SK-N-SH (cell line): ENCODE data around the gene SS18. TPM values are rescaled to one million over a fixed set of nuclear protein-coding genes. Genes with fewer than 3 reads are reported as not detected.

Source experiments
- CTCF ChIA-PET: fragments of 300-600, 350-600 bp; formaldehyde crosslinking; extraction: SDS; loops from one replicate; lab custom pipeline; 2021; lab: Yijun Ruan, JAX
- POLR2A ChIA-PET: fragments of 350-600 bp; sonication (Branson Sonifier 250); formaldehyde crosslinking; extraction: SDS; loops from one replicate; lab custom pipeline; 2020; ENCODE audit warnings: antibody characterized with exemption, inconsistent platforms; lab: Yijun Ruan, JAX
- DNase-seq: peaks from one replicate; pipeline ENCODE4 v3.0.0; 2012
- H2AFZ ChIP-seq: fragments of 200-600 bp; sonication (generic); 2 replicates; pipeline ENCODE4 v1.8.1; 2016; ENCODE audit warnings: antibody characterized with exemption, mild to moderate bottlenecking, low read depth
- H3F3A ChIP-seq: fragments of 200-600 bp; sonication (generic); replicated peaks from 2 replicates; pipeline ENCODE3; 2016; ENCODE audit warnings: antibody characterized with exemption, mild to moderate bottlenecking; ENCODE audit not compliant: insufficient read depth
- H3K27ac ChIP-seq, 2 experiments: fragments of 200-500 bp in 1 of 2; fragments of 200-600 bp in 1 of 2; sonication (Bioruptor generic) in 1 of 2; sonication (generic), shearing (Covaris generic) in 1 of 2; 2 replicates each; pipeline versions ENCODE4 v1.5.1 to v1.6.1; 2014 to 2016; ENCODE audit warnings: low read depth in 2 of 2, inconsistent platforms in 1 of 2, low read length in 1 of 2, mild to moderate bottlenecking in 1 of 2, mixed read lengths in 1 of 2
- H3K27me3 ChIP-seq: fragments of 200-600 bp; sonication (generic), shearing (Covaris generic); 2 replicates; pipeline ENCODE4 v1.6.1; 2016; ENCODE audit warnings: mixed run types; ENCODE audit not compliant: insufficient read depth
- H3K36me3 ChIP-seq, 2 experiments: fragments of 200-500 bp in 1 of 2; fragments of 200-600 bp in 1 of 2; sonication (Bioruptor generic) in 1 of 2; sonication (generic) in 1 of 2; replicated peaks in 1 of 2; 2 replicates each; pipeline versions ENCODE3 to v1.5.1; 2014 to 2016; ENCODE audit warnings: low read length in 1 of 2, mild to moderate bottlenecking in 1 of 2; ENCODE audit not compliant: insufficient read depth in 2 of 2, control insufficient read depth in 1 of 2
- H3K4me1 ChIP-seq, 2 experiments: fragments of 200-500 bp in 1 of 2; fragments of 200-600 bp in 1 of 2; sonication (Bioruptor generic) in 1 of 2; sonication (generic), shearing (Covaris generic) in 1 of 2; 2 replicates each; pipeline versions ENCODE4 v1.5.1 to v1.6.1; 2014 to 2016; ENCODE audit warnings: low read depth in 1 of 2, low read length in 1 of 2, mixed run types in 1 of 2; ENCODE audit not compliant: insufficient read depth in 2 of 2, control insufficient read depth in 1 of 2
- H3K4me2 ChIP-seq: fragments of 200-600 bp; sonication (generic), shearing (Covaris generic); 2 replicates; pipeline ENCODE4 v1.6.1; 2017; ENCODE audit warnings: mixed run types
- H3K4me3 ChIP-seq, 2 experiments: fragments of 200-500 bp in 1 of 2; fragments of 200-600 bp in 1 of 2; sonication (Bioruptor generic) in 1 of 2; sonication (generic), shearing (Covaris generic) in 1 of 2; 2 replicates each; pipeline versions ENCODE4 v1.5.1 to v1.8.1; 2014 to 2016; ENCODE audit warnings: low read depth in 2 of 2, inconsistent platforms in 1 of 2, low read length in 1 of 2, mild to moderate bottlenecking in 1 of 2, mixed read lengths in 1 of 2, moderate library complexity in 1 of 2
- H3K79me2 ChIP-seq: fragments of 200-600 bp; sonication (generic); 2 replicates; pipeline ENCODE4 v1.8.1; 2017; ENCODE audit warnings: mild to moderate bottlenecking; ENCODE audit not compliant: insufficient read depth
- H3K9ac ChIP-seq: fragments of 200-600 bp; sonication (generic); 2 replicates; pipeline ENCODE4 v1.6.1; 2017; ENCODE audit warnings: mixed run types
- H3K9me2 ChIP-seq: fragments of 200-600 bp; sonication (generic); 2 replicates; pipeline ENCODE4 v1.6.1; 2017; ENCODE audit warnings: mixed run types
- H3K9me3 ChIP-seq: fragments of 200-600 bp; sonication (generic); 2 replicates; pipeline ENCODE4 v1.6.1; 2017; ENCODE audit warnings: mixed run types, mild to moderate bottlenecking, moderate library complexity
- H4K20me1 ChIP-seq: fragments of 200-600 bp; sonication (generic); 2 replicates; pipeline ENCODE4 v1.6.1; 2017; ENCODE audit warnings: mild to moderate bottlenecking, mixed run types; ENCODE audit not compliant: insufficient read depth
- CHD2 ChIP-seq: fragments of 150-350 bp; IDR thresholded peaks from 2 replicates; pipeline ENCODE4 v1.6.1; 2018; ENCODE audit warnings: low read length; ENCODE audit not compliant: partially characterized antibody
- ELF1 ChIP-seq: IDR thresholded peaks from 2 replicates; pipeline ENCODE4 v1.4.0; 2012
- EZH2phosphoT487 ChIP-seq: fragments of 200-600 bp; sonication (generic); IDR thresholded peaks from 2 replicates; pipeline ENCODE4 v1.6.1; 2017; ENCODE audit warnings: low read depth, mixed run types, mild to moderate bottlenecking, antibody characterized with exemption, moderate library complexity, borderline replicate concordance
- FOSL2 ChIP-seq: IDR thresholded peaks from 2 replicates; pipeline ENCODE4 v1.4.0; 2012; ENCODE audit warnings: low read depth, mild to moderate bottlenecking, moderate library complexity, borderline replicate concordance
- FOXJ3 ChIP-seq: sonication (generic); formaldehyde crosslinking; IDR thresholded peaks from 2 replicates; pipeline ENCODE4 v1.5.1; 2020; ENCODE audit warnings: mild to moderate bottlenecking, missing genetic modification reagents
- FOXM1 ChIP-seq: IDR thresholded peaks from 2 replicates; pipeline ENCODE4 v1.4.0; 2012; ENCODE audit warnings: low read depth, mild to moderate bottlenecking
- GABPA ChIP-seq: IDR thresholded peaks from 2 replicates; pipeline ENCODE4 v1.4.0; 2012; ENCODE audit warnings: low read depth, mild to moderate bottlenecking
- GATA2 ChIP-seq: sonication (generic); formaldehyde crosslinking; IDR thresholded peaks from 2 replicates; pipeline ENCODE4 v1.5.0; 2020; ENCODE audit warnings: mild to moderate bottlenecking, missing genetic modification reagents
- JUND ChIP-seq: IDR thresholded peaks from 2 replicates; pipeline ENCODE4 v1.4.0; 2012
- MEF2A ChIP-seq: IDR thresholded peaks from 2 replicates; pipeline ENCODE4 v1.4.0; 2012; ENCODE audit warnings: low read depth, borderline replicate concordance
- MXI1 ChIP-seq: IDR thresholded peaks from 2 replicates; pipeline ENCODE4 v1.6.1; 2012; ENCODE audit warnings: mild to moderate bottlenecking, low read depth, low read length, improper control_type of control experiment
- NFIC ChIP-seq: IDR thresholded peaks from 2 replicates; pipeline ENCODE4 v1.4.0; 2012; ENCODE audit warnings: borderline replicate concordance
- RCOR1 ChIP-seq: fragments of 150-350 bp; IDR thresholded peaks from 2 replicates; pipeline ENCODE4 v1.6.1; 2017; ENCODE audit warnings: antibody characterized with exemption, low read length
- RXRA ChIP-seq: IDR thresholded peaks from 2 replicates; pipeline ENCODE4 v1.4.0; 2012; ENCODE audit warnings: low read depth, mild to moderate bottlenecking, borderline replicate concordance
- TAF1 ChIP-seq: IDR thresholded peaks from 2 replicates; pipeline ENCODE4 v1.6.1; 2012; ENCODE audit warnings: low read depth, mild to moderate bottlenecking, low read length, moderate library complexity, borderline replicate concordance
- TCF12 ChIP-seq: IDR thresholded peaks from 2 replicates; pipeline ENCODE4 v1.4.0; 2012
- TEAD4 ChIP-seq: IDR thresholded peaks from 2 replicates; pipeline ENCODE4 v1.4.0; 2012; ENCODE audit warnings: mild to moderate bottlenecking, borderline replicate concordance; ENCODE audit not compliant: insufficient read depth
- YY1 ChIP-seq: IDR thresholded peaks from 2 replicates; pipeline ENCODE4 v1.4.0; 2012; ENCODE audit warnings: low read depth, mild to moderate bottlenecking
- WGBS: methylation state at CpG from one replicate; pipeline ENCODE4 v1.1.6; 2017; ENCODE audit warnings: low lambda C conversion rate; 5-methylcytosine and 5-hydroxymethylcytosine counted together
- polyA plus RNA-seq, 3 experiments: library from polyadenylated mRNA; depleted of rRNA; stranded (reverse); fragments of >200 nt; gene quantifications; 2 replicates each; pipeline ENCODE4 v1.2.3, GENCODE V29; 2012
- TF ChIP-seq, protein P1 (sequence below): IDR thresholded peaks from 2 replicates; pipeline ENCODE4 v1.6.1; 2012; ENCODE audit warnings: mild to moderate bottlenecking, low read depth, low read length, moderate library complexity
- TF ChIP-seq, protein P2 (sequence below): fragments of 150-350 bp; IDR thresholded peaks from 2 replicates; pipeline ENCODE4 v1.6.1; 2016; ENCODE audit warnings: mild to moderate bottlenecking, low read depth, low read length

SS18 gene
- polyA plus RNA-seq, 1 of the 3 experiments (the other 2 are of a cell fraction), result 98.6 TPM

DNA sequence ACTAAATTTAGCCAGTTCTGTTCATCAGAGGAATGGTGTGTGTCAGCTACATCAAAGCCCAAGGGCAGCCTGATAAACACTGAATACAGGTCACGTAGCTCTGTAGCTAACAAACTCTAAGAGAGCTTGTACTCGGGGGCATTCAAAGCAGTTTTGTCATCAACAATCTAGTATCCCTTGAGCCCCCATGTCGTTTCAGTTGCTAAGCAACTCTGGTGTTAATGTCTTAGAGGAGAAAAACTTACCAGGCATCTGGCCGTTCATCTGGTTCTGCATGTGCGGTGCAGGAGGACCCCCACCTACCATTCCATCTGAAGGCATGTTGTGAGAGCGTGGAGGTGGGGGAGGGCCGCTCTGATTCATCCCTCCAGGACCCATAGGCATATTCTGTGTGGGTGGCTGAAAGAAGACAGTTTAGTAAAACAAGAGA lies 33.1 kb downstream of the SS18 start:
- H4K20me1 ChIP-seq, result peaks cover 5% of the 10 kb centered on the region; the same call in 1 of the 2 replicates
- TF ChIP-seq FOSL2, result no peak
- TF ChIP-seq GATA2 (CRISPR knock-in tag), result peak; percentile 31
- peak; percentile 52; the same call in 1 of the 2 replicates for TF ChIP-seq MXI1
- TF ChIP-seq FOXJ3 (CRISPR knock-in tag), result peak; percentile 64; the same call in 1 of the 2 replicates
- peak; percentile 40 for TF ChIP-seq CHD2
- TF ChIP-seq MEF2A, result no peak
- no peak for TF ChIP-seq NFIC
- TF ChIP-seq ELF1, result no peak
- TF ChIP-seq RCOR1, result peak; percentile 54; the same call in 1 of the 2 replicates
- WGBS, result 69% methylated on average over 7 of the region's 7 CpGs
- DNase-seq, result peak; percentile 65
- peaks cover 9% of the 10 kb centered on the region for H3F3A ChIP-seq
- H3K27me3 ChIP-seq, result no peaks in the 10 kb centered on the region
- CTCF ChIA-PET, result interaction anchor here (0.8 kb wide), 1 partner anchor 14 kb away, joined by 3 read pairs; no protein-coding TSS in a partner anchor
- no peak overlapping the region for H2AFZ ChIP-seq
- H3K9me2 ChIP-seq, result no peaks in the 10 kb centered on the region
- H3K36me3 ChIP-seq, result peaks cover 59 to 80% of the 10 kb centered on the region in 2 experiments
- no peak overlapping the region for H3K4me3 ChIP-seq
- H3K9me3 ChIP-seq, result no peaks in the 10 kb centered on the region
- H3K27ac ChIP-seq, result peak overlapping the region in 1 of 2 experiments; percentile 77; a peak in 2 of 4 replicates
- peaks cover 96% of the 10 kb centered on the region for H3K79me2 ChIP-seq
- no peak overlapping the region for H3K9ac ChIP-seq
- H3K4me2 ChIP-seq, result no peak overlapping the region
- peaks cover 0 to 18% of the 10 kb centered on the region in 2 experiments; a peak in 2 of 4 replicates for H3K4me1 ChIP-seq
- POLR2A ChIA-PET, result no interaction called here

- H3K9ac ChIP-seq, result no peak overlapping the region
- peak overlapping the region in 1 of 2 experiments; percentile 60; a peak in 1 of 4 replicates for H3K27ac ChIP-seq
- peaks cover 95% of the 10 kb centered on the region for H3K79me2 ChIP-seq
- ChIA-PET CTCF (no interaction called here), POLR2A (no interaction called here)
- TF ChIP-seq, protein P1, sequence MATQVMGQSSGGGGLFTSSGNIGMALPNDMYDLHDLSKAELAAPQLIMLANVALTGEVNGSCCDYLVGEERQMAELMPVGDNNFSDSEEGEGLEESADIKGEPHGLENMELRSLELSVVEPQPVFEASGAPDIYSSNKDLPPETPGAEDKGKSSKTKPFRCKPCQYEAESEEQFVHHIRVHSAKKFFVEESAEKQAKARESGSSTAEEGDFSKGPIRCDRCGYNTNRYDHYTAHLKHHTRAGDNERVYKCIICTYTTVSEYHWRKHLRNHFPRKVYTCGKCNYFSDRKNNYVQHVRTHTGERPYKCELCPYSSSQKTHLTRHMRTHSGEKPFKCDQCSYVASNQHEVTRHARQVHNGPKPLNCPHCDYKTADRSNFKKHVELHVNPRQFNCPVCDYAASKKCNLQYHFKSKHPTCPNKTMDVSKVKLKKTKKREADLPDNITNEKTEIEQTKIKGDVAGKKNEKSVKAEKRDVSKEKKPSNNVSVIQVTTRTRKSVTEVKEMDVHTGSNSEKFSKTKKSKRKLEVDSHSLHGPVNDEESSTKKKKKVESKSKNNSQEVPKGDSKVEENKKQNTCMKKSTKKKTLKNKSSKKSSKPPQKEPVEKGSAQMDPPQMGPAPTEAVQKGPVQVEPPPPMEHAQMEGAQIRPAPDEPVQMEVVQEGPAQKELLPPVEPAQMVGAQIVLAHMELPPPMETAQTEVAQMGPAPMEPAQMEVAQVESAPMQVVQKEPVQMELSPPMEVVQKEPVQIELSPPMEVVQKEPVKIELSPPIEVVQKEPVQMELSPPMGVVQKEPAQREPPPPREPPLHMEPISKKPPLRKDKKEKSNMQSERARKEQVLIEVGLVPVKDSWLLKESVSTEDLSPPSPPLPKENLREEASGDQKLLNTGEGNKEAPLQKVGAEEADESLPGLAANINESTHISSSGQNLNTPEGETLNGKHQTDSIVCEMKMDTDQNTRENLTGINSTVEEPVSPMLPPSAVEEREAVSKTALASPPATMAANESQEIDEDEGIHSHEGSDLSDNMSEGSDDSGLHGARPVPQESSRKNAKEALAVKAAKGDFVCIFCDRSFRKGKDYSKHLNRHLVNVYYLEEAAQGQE, result no peak
- TF ChIP-seq TCF12 (no peak), GABPA (no peak), GATA2 (CRISPR knock-in tag) (no peak), TAF1 (no peak), RXRA (no peak), YY1 (no peak), EZH2phosphoT487 (no peak), TEAD4 (no peak), CHD2 (no peak), JUND (no peak), MXI1 (no peak), MEF2A (no peak), FOXM1 (no peak)
- TF ChIP-seq, protein P2, sequence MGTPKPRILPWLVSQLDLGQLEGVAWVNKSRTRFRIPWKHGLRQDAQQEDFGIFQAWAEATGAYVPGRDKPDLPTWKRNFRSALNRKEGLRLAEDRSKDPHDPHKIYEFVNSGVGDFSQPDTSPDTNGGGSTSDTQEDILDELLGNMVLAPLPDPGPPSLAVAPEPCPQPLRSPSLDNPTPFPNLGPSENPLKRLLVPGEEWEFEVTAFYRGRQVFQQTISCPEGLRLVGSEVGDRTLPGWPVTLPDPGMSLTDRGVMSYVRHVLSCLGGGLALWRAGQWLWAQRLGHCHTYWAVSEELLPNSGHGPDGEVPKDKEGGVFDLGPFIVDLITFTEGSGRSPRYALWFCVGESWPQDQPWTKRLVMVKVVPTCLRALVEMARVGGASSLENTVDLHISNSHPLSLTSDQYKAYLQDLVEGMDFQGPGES, result no peak
- H3K36me3 ChIP-seq, result peaks cover 66 to 83% of the 10 kb centered on the region in 2 experiments
- H3K4me1 ChIP-seq, result peaks cover 0 to 18% of the 10 kb centered on the region in 2 experiments; a peak in 2 of 4 replicates
- no peaks in the 10 kb centered on the region for H3K9me3 ChIP-seq
- no peaks in the 10 kb centered on the region for H3K27me3 ChIP-seq
- peaks cover 10% of the 10 kb centered on the region for H3F3A ChIP-seq
- no peak for DNase-seq
- 97% methylated on average over 1 of the region's 1 CpG for WGBS
- H3K4me2 ChIP-seq, result no peak overlapping the region
- peaks cover 5% of the 10 kb centered on the region; the same call in 1 of the 2 replicates for H4K20me1 ChIP-seq
- no peak overlapping the region for H3K4me3 ChIP-seq
- H2AFZ ChIP-seq, result no peak overlapping the region
- no peaks in the 10 kb centered on the region for H3K9me2 ChIP-seq
These were observed 34.1 kb downstream of the SS18 start for GRCh38 chr18:26056291-26056690.
